ENCODE measurements around the gene MMP17. TPM values are rescaled to one million over a fixed set of nuclear protein-coding genes. Genes with fewer than 3 reads are reported as not detected.

Gene MMP17
- total RNA-seq, 1 experiment from 2014 or later: 12.6 TPM

- TF ChIP-seq EZH2 (IDR thresholded peaks at IDR 0.05; ENCODE audit: borderline replicate concordance, low read depth, low read length, poor library complexity, severe bottlenecking): no peak
- no peak for TF ChIP-seq CTCF (conservative IDR thresholded peaks at IDR 0.05; ENCODE audit: low read depth, low read length)
- BruUV-seq (replicated peaks): no TSS peak
- CTCF ChIA-PET: no interaction called here
- Histone ChIP-seq H3K4me1 (ENCODE audit: insufficient read depth, low read length, poor library complexity, severe bottlenecking) (peaks cover 6% of the 10 kb centered on the region), H3K27ac (ENCODE audit: low read depth, low read length, poor library complexity, severe bottlenecking) (no peak overlapping the region), H3K9me3 (ENCODE audit: low read depth, low read length, poor library complexity, severe bottlenecking) (no peaks in the 10 kb centered on the region), H3K4me3 (ENCODE audit: low read depth, low read length, poor library complexity, severe bottlenecking) (no peak overlapping the region), H3K27me3 (replicated peaks; ENCODE audit: insufficient read depth, low read depth, low read length, poor library complexity) (no peaks in the 10 kb centered on the region), H3K36me3 (ENCODE audit: insufficient read depth, low read length, poor library complexity, severe bottlenecking) (no peaks in the 10 kb centered on the region)
- POLR2A ChIA-PET (ENCODE audit: low non-redundant PET): no interaction called here
- no peak for DNase-seq (ENCODE audit: low spot score)
- intact Hi-C loops (cut with micrococcal nuclease; ENCODE audit: unreplicated experiment): no loop called here
Observed at GRCh38 chr12:131855521-131856142, 27.4 kb downstream of the MMP17 start.

- Histone ChIP-seq H3K36me3 (ENCODE audit: insufficient read depth, low read length, poor library complexity, severe bottlenecking) (no peaks in the 10 kb centered on the region), H3K4me3 (ENCODE audit: low read depth, low read length, poor library complexity, severe bottlenecking) (no peak overlapping the region), H3K27me3 (replicated peaks; ENCODE audit: insufficient read depth, low read depth, low read length, poor library complexity) (no peaks in the 10 kb centered on the region), H3K9me3 (ENCODE audit: low read depth, low read length, poor library complexity, severe bottlenecking) (no peaks in the 10 kb centered on the region), H3K27ac (ENCODE audit: low read depth, low read length, poor library complexity, severe bottlenecking) (no peak overlapping the region), H3K4me1 (ENCODE audit: insufficient read depth, low read length, poor library complexity, severe bottlenecking) (peaks cover 11% of the 10 kb centered on the region)
- intact Hi-C loops (cut with micrococcal nuclease; ENCODE audit: unreplicated experiment): no loop called here
- ChIA-PET POLR2A (ENCODE audit: low non-redundant PET) (no interaction called here), CTCF (no interaction called here)
- TF ChIP-seq CTCF (conservative IDR thresholded peaks at IDR 0.05; ENCODE audit: low read depth, low read length) (no peak), EZH2 (IDR thresholded peaks at IDR 0.05; ENCODE audit: borderline replicate concordance, low read depth, low read length, poor library complexity, severe bottlenecking) (no peak)
- no peak for DNase-seq (ENCODE audit: low spot score)
- BruUV-seq (replicated peaks): no TSS peak
Observed at GRCh38 chr12:131856366-131857097, 28.3 kb downstream of the MMP17 start.

GRCh38 chr12:131857908-131858850 lies 30.0 kb downstream of the MMP17 start:
- POLR2A ChIA-PET (ENCODE audit: low non-redundant PET): no interaction called here
- TF ChIP-seq CTCF (conservative IDR thresholded peaks at IDR 0.05; ENCODE audit: low read depth, low read length): no peak
- TF ChIP-seq EZH2 (IDR thresholded peaks at IDR 0.05; ENCODE audit: borderline replicate concordance, low read depth, low read length, poor library complexity, severe bottlenecking): no peak
- peaks cover 22% of the 10 kb centered on the region for H3K4me1 ChIP-seq (ENCODE audit: insufficient read depth, low read length, poor library complexity, severe bottlenecking)
- DNase-seq (ENCODE audit: low spot score): no peak
- H3K9me3 ChIP-seq (ENCODE audit: low read depth, low read length, poor library complexity, severe bottlenecking): no peaks in the 10 kb centered on the region
- intact Hi-C loops (cut with micrococcal nuclease; ENCODE audit: unreplicated experiment): no loop called here
- no peaks in the 10 kb centered on the region for H3K27me3 ChIP-seq (replicated peaks; ENCODE audit: insufficient read depth, low read depth, low read length, poor library complexity)
- no peak overlapping the region for H3K27ac ChIP-seq (ENCODE audit: low read depth, low read length, poor library complexity, severe bottlenecking)
- no peak overlapping the region for H3K4me3 ChIP-seq (ENCODE audit: low read depth, low read length, poor library complexity, severe bottlenecking)
- BruUV-seq (replicated peaks): no TSS peak
- CTCF ChIA-PET: no interaction called here
- no peaks in the 10 kb centered on the region for H3K36me3 ChIP-seq (ENCODE audit: insufficient read depth, low read length, poor library complexity, severe bottlenecking)
